K562 (cell line): Measurements from ENCODE around the gene INSIG1. TPM values are rescaled to one million over a fixed set of nuclear protein-coding genes. Genes with fewer than 3 reads are reported as not detected.

Experiments used
- ATF1 ChIP-seq, 2 experiments: fragments of 450-650 bp in 1 of 2; IDR thresholded peaks; 2 replicates each; pipeline ENCODE4 v1.6.1; 2016; ENCODE audit warnings: missing compliant biosample characterization in 1 of 2, missing genetic modification characterization in 1 of 2
- CTCFL ChIP-seq: IDR thresholded peaks from 2 replicates; pipeline ENCODE4 v1.6.1; 2011; ENCODE audit warnings: borderline replicate concordance, low read depth, mild to moderate bottlenecking, moderate library complexity, low read length; ENCODE audit not compliant: insufficient read depth, poor library complexity, severe bottlenecking
- E2F4 ChIP-seq: sonication (generic); formaldehyde crosslinking; IDR thresholded peaks from 2 replicates; pipeline ENCODE4 v1.8.0; 2022; ENCODE audit warnings: mild to moderate bottlenecking, low read depth, missing genetic modification reagents
- FIP1L1 ChIP-seq: fragments of 200-400 bp; formaldehyde crosslinking; IDR thresholded peaks from 2 replicates; pipeline ENCODE4 v1.6.1; 2018; ENCODE audit warnings: mild to moderate bottlenecking, low read depth, low read length; ENCODE audit not compliant: poor library complexity, severe bottlenecking
- FUS ChIP-seq: fragments of 200-400 bp; formaldehyde crosslinking; optimal IDR thresholded peaks from 2 replicates; pipeline ENCODE3; 2017; ENCODE audit warnings: low read depth, low read length
- NFE2 ChIP-seq: IDR thresholded peaks from 2 replicates; pipeline ENCODE4 v1.6.1; 2014; ENCODE audit warnings: antibody characterized with exemption, low read depth
- NONO ChIP-seq, 2 experiments: fragments of 200-400 bp in 1 of 2; fragments of 450-650 bp in 1 of 2; formaldehyde crosslinking in 1 of 2; IDR thresholded peaks; 2 replicates each; pipeline ENCODE4 v1.6.1; 2017; ENCODE audit warnings: low read depth in 2 of 2, mild to moderate bottlenecking in 2 of 2, moderate library complexity in 2 of 2, low read length in 1 of 2
- REST ChIP-seq, 2 experiments: fragments of 450-650 bp; formaldehyde crosslinking in 1 of 2; IDR thresholded peaks; 2 replicates each; pipeline versions ENCODE4 v1.4.0 to v1.6.1; 2014 to 2020; ENCODE audit warnings: mild to moderate bottlenecking in 2 of 2, borderline replicate concordance in 1 of 2, low read depth in 1 of 2
- SLC30A9 ChIP-seq: fragments of 250-450 bp; sonication (Bioruptor Pico); IDR thresholded peaks from 2 replicates; pipeline ENCODE4 v1.8.0; 2022; ENCODE audit warnings: mild to moderate bottlenecking, moderate library complexity
- ZBTB9 ChIP-seq: fragments of 450-650 bp; formaldehyde crosslinking; IDR thresholded peaks from 2 replicates; pipeline ENCODE4 v1.4.0; 2020; ENCODE audit warnings: mild to moderate bottlenecking, moderate library complexity
- ZFX ChIP-seq: sonication (generic); formaldehyde crosslinking; IDR thresholded peaks from 2 replicates; pipeline ENCODE4 v1.8.0; 2022; ENCODE audit warnings: mild to moderate bottlenecking, missing genetic modification reagents, moderate library complexity
- ZNF77 ChIP-seq: fragments of 250-450 bp; sonication (Bioruptor Pico); IDR thresholded peaks from 2 replicates; pipeline ENCODE4 v1.5.0; 2020
- polyA plus RNA-seq, 8 experiments: library from polyadenylated mRNA; depleted of rRNA in 4 of 8; stranded (reverse) in 5 of 8; unstranded in 3 of 8; fragments of >200 nt; fragmentation: Nextera tagmentation in 2 of 8; fragmentation: Illumina TruSeq in 1 of 8; extraction: Ambion mirVana in 2 of 8; extraction: Trizol in 1 of 8; gene quantifications; 2 replicates each; pipeline versions ENCODE4 v1.2.1 to v1.2.3, GENCODE V29; 2011 to 2014; ENCODE audit warnings: inconsistent platforms in 1 of 8, missing spikeins in 1 of 8
- total RNA-seq, 7 experiments: library from RNA; depleted of rRNA in 6 of 7; stranded (reverse); fragments of >200 nt in 6 of 7; fragmentation: Illumina TruSeq in 2 of 7; extraction: Trizol in 2 of 7; gene quantifications; 2 replicates each; pipeline versions ENCODE4 v1.2.1 to v1.2.3, GENCODE V29; 2011 to 2021; ENCODE audit warnings: low replicate concordance in 1 of 7

INSIG1 gene
- total and polyA plus RNA-seq, 9 of the 15 experiments (the other 6 are each of a cell fraction or from before 2014, with no cell fraction given): 57.1 to 787 (median 238) TPM

GRCh38 chr7:155324012-155324917 lies 26.6 kb downstream of the INSIG1 start (continued):
- TF ChIP-seq NFE2: 0 out of 2 replicates have a peak, but pooled peaks have one; percentile 24
- TF ChIP-seq NONO (IDR thresholded peaks at IDR 0.05; ENCODE audit: low read depth in 2 of 2, low read length in 1 of 2): peak in 1 of 2 experiments; percentile 90; a peak in 2 of 4 replicates
- no peak for TF ChIP-seq SLC30A9 (CRISPR knock-in tag)
- TF ChIP-seq E2F4 (CRISPR knock-in tag): no peak
- TF ChIP-seq FUS: no peak
- TF ChIP-seq ATF1 (CRISPR knock-in tag; IDR thresholded peaks at IDR 0.05): no peak
- TF ChIP-seq ATF1 (tag; IDR thresholded peaks at IDR 0.05): peak; percentile 85
- no peak; the same call in 1 of the 2 replicates for TF ChIP-seq REST (IDR thresholded peaks at IDR 0.05; ENCODE audit: borderline replicate concordance)
- 0 out of 2 replicates have a peak, but pooled peaks have one; percentile 57 for TF ChIP-seq REST (CRISPR knock-in tag; IDR thresholded peaks at IDR 0.05; ENCODE audit: low read depth)
- no peak for TF ChIP-seq ZNF77 (CRISPR knock-in tag)
- TF ChIP-seq CTCFL: no peak
- TF ChIP-seq ZBTB9 (CRISPR knock-in tag): peak; percentile 96
- no peak for TF ChIP-seq FIP1L1
- TF ChIP-seq ZFX (CRISPR knock-in tag): no peak
